Left ventricle myocardium inferior (tissue), 1 donor: Measurements from ENCODE around the gene GNAT2. TPM values are rescaled to one million over a fixed set of nuclear protein-coding genes. Genes with fewer than 3 reads are reported as not detected.

ENCODE experiments used
- DNase-seq: peaks from one replicate; pipeline ENCODE4 v3.0.0-alpha.2; 2020
- H3K27ac ChIP-seq: fragments of 200-600 bp; replicated peaks from 2 replicates; pipeline ENCODE4 v1.8.0; 2021
- H3K27me3 ChIP-seq: fragments of 200-600 bp; 2 replicates; pipeline ENCODE4 v1.8.0; 2021; ENCODE audit warnings: low read depth
- H3K36me3 ChIP-seq: fragments of 200-600 bp; 2 replicates; pipeline ENCODE4 v1.8.0; 2021
- H3K4me1 ChIP-seq: fragments of 200-600 bp; 2 replicates; pipeline ENCODE4 v1.8.0; 2021
- H3K4me3 ChIP-seq: fragments of 200-600 bp; 2 replicates; pipeline ENCODE4 v1.8.0; 2021; ENCODE audit warnings: mild to moderate bottlenecking, moderate library complexity
- H3K9me3 ChIP-seq: fragments of 200-600 bp; replicated peaks from 2 replicates; pipeline ENCODE4 v1.8.0; 2021
- intact Hi-C: fragments of 100-400 bp; cut with micrococcal nuclease; formaldehyde crosslinking; loops from one replicate; pipeline ENCODE4 v1.11.0; 2022
- total RNA-seq: library from RNA; stranded (reverse); fragmentation: NEBNext Ultra II Directional; extraction: Animal tissue kit (Norgen Biotek cat#: 25700); gene quantifications from one replicate; pipeline ENCODE4 v1.2.1, GENCODE V29; 2021
- TF ChIP-seq, protein P1 (sequence below): fragments of 200-600 bp; IDR thresholded peaks from 2 replicates; pipeline ENCODE4 v1.8.0; 2021; ENCODE audit warnings: antibody characterized with exemption, mild to moderate bottlenecking, borderline replicate concordance
- donor health status: DM: no; HTN: yes; CAD: no; lungs with severe emphysema.

Gene GNAT2
- total RNA-seq, 1 donor from 2014 or later = not detected

DNA sequence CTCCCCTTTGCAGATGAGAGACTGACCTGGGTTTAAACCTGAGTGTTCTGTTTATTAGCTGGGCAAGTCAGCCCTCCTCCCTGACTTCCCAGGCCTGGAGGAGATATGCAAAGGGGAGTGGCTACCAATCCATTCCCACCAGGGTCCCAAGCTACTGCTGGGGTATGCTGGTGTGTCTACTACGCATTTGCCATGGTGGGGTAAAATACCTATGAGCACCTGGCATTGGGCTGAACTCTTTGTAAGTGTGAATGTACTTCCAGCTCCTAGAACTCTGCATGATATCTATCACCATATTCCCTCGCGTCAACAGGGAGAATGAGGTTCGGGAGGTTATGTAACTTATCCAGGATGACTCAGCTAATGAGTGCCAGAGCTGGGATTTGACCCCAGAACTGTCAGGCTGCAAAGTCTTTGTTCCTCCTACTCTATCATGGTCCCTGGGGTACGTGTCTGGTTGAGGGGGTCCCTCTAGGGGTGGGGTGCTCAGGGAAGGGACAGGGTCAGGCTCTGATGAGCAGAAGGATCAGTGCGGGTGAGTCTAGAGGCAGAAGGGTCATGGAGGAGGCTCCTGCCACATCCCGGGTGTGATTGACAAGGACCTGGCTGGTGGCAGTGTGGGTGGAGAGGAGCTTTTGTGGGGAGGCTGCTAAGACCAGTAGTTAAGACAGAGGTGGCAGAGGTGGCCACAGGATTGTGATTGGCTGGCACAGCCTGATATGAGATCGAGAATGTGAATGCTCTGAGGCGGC is 17.0 kb upstream of the GNAT2 start:
- no peaks in the 10 kb centered on the region for H3K27me3 ChIP-seq
- no peak overlapping the region for H3K4me3 ChIP-seq
- peaks cover 5% of the 10 kb centered on the region for H3K36me3 ChIP-seq
- peaks cover 32% of the 10 kb centered on the region for H3K4me1 ChIP-seq
- TF ChIP-seq, protein P1, sequence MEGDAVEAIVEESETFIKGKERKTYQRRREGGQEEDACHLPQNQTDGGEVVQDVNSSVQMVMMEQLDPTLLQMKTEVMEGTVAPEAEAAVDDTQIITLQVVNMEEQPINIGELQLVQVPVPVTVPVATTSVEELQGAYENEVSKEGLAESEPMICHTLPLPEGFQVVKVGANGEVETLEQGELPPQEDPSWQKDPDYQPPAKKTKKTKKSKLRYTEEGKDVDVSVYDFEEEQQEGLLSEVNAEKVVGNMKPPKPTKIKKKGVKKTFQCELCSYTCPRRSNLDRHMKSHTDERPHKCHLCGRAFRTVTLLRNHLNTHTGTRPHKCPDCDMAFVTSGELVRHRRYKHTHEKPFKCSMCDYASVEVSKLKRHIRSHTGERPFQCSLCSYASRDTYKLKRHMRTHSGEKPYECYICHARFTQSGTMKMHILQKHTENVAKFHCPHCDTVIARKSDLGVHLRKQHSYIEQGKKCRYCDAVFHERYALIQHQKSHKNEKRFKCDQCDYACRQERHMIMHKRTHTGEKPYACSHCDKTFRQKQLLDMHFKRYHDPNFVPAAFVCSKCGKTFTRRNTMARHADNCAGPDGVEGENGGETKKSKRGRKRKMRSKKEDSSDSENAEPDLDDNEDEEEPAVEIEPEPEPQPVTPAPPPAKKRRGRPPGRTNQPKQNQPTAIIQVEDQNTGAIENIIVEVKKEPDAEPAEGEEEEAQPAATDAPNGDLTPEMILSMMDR = no peak
- peak overlapping the region; percentile 36 for H3K27ac ChIP-seq
- H3K9me3 ChIP-seq = no peaks in the 10 kb centered on the region
- DNase-seq = no peak
- intact Hi-C loops = no loop called here

- DNase-seq = no peak
- Histone ChIP-seq H3K36me3 (peaks cover 10% of the 10 kb centered on the region), H3K4me3 (no peak overlapping the region), H3K27ac (peak overlapping the region; percentile 36), H3K4me1 (peaks cover 32% of the 10 kb centered on the region), H3K9me3 (no peaks in the 10 kb centered on the region), H3K27me3 (no peaks in the 10 kb centered on the region)
- intact Hi-C loops = no loop called here
- TF ChIP-seq, protein P1 = no peak
Observed at GRCh38 chr1:109635862-109636200, 16.4 kb upstream of the GNAT2 start.

DNA sequence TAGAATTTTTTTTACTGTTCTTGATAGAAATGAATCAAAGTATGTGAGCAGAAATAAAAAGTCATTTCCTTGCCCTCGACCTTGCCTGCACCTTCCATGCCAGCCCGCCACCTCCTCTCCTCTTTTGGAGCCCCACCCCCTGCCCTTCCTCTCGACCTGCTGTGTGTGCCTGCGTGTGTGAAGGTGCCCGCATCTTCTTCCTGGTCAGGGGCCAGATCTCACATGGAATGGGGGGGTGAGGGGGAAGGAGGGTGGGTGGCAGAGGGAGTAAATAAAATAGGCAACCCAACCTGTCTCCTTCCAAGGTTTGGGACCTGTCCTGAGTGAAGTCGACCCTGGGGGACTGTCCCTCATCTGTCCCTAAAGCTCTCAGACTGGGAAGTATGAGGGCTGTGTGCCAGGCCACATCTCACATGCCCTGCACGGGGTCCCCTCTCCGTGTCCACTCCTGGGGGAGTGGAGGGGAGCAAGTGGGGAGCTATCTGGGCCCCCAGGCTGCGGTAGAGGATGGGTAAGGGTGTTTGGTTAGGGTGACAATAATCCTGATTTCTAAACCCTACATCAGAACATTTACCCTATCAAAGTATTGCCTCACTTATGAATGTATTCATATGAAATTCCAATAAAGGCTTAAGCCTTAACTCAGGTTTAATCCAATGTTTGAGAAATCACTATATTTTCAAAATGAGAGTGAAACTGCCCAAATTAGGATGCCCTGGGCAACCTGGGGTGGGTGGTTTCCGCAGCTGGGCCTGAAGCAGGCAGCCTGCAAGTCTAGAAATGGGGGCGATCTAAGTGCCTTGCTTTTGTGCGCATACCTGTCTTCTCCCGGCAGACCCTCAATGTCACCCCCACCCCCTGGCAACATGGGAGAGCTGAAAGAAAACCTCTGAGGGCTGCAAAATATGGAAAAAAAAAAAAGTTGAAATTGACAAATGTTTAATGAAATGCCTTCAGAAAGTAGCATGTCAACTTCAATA is 15.6 kb upstream of the GNAT2 start:
- intact Hi-C loops = loop anchor here (5.0 kb wide), 1 partner anchor 88 kb away; the partner anchor contains the start of gene GNAI3
- Histone ChIP-seq H3K9me3 (no peaks in the 10 kb centered on the region), H3K4me1 (peaks cover 32% of the 10 kb centered on the region), H3K36me3 (peaks cover 13% of the 10 kb centered on the region), H3K27me3 (no peaks in the 10 kb centered on the region), H3K4me3 (no peak overlapping the region), H3K27ac (no peak overlapping the region)
- DNase-seq = no peak
- TF ChIP-seq, protein P1 = no peak

GRCh38 chr1:109634292-109634691 is 14.9 kb upstream of the GNAT2 start:
- H3K27me3 ChIP-seq = no peaks in the 10 kb centered on the region
- TF ChIP-seq, protein P1 = no peak
- peaks cover 20% of the 10 kb centered on the region for H3K36me3 ChIP-seq
- H3K4me1 ChIP-seq = peaks cover 32% of the 10 kb centered on the region
- DNase-seq = no peak
- H3K4me3 ChIP-seq = no peak overlapping the region
- no peak overlapping the region for H3K27ac ChIP-seq
- intact Hi-C loops = loop anchor here (5.0 kb wide), 1 partner anchor 87 kb away; the partner anchor contains the start of gene GNAI3
- no peaks in the 10 kb centered on the region for H3K9me3 ChIP-seq

- peaks cover 35% of the 10 kb centered on the region for H3K36me3 ChIP-seq
- no peak overlapping the region for H3K4me3 ChIP-seq
- H3K4me1 ChIP-seq = peaks cover 32% of the 10 kb centered on the region
- no peak for DNase-seq
- peak overlapping the region; percentile 37 for H3K27ac ChIP-seq
- intact Hi-C loops = loop anchor here (5.0 kb wide), 1 partner anchor 86 kb away; the partner anchor contains the start of gene GNAI3
- H3K27me3 ChIP-seq = no peaks in the 10 kb centered on the region
- no peaks in the 10 kb centered on the region for H3K9me3 ChIP-seq
- TF ChIP-seq, protein P1 = no peak
Observed at GRCh38 chr1:109632671-109633346, 13.4 kb upstream of the GNAT2 start.
